Lung (tissue), 12 donors: ENCODE results near the gene RASA3. TPM values are rescaled to one million over a fixed set of nuclear protein-coding genes. Genes with fewer than 3 reads are reported as not detected.
A peak's percentile ranks its signal among the peaks of the same experiment; 100 is the strongest.

Experiments
- ATAC-seq: fragments of 200-7000 bp; cut with Tn5 transposase; one replicate; pipeline ENCODE4 v1.9.1; 2020; ENCODE audit warnings: moderate number of reproducible peaks; ENCODE audit not compliant: insufficient read depth, low FRiP score
- DNase-seq, 3 donors: peaks; one replicate each; pipeline ENCODE4 v3.0.0-alpha.2; 2013 to 2017
- H3K27ac ChIP-seq, 2 donors: one replicate each; pipeline ENCODE4 v1.5.1; 2013; ENCODE audit warnings: mild to moderate bottlenecking in 2 of 2, moderate library complexity in 2 of 2, control low read depth in 1 of 2, inconsistent platforms in 1 of 2, low read depth in 1 of 2, low read length in 1 of 2
- H3K27me3 ChIP-seq, 3 donors: one replicate each; pipeline ENCODE4 v1.5.1; 2013; ENCODE audit warnings: low read length in 2 of 3; ENCODE audit not compliant: control insufficient read depth in 3 of 3, insufficient read depth in 3 of 3
- H3K36me3 ChIP-seq, 4 donors: one replicate each; pipeline ENCODE4 v1.5.1; 2013; ENCODE audit warnings: low read length in 4 of 4, mild to moderate bottlenecking in 1 of 4, moderate library complexity in 1 of 4; ENCODE audit not compliant: control insufficient read depth in 4 of 4, insufficient read depth in 4 of 4
- H3K4me1 ChIP-seq, 5 donors: one replicate each; pipeline ENCODE4 v1.5.1; 2013; ENCODE audit warnings: low read length in 5 of 5, mild to moderate bottlenecking in 2 of 5, moderate library complexity in 1 of 5; ENCODE audit not compliant: control insufficient read depth in 5 of 5, insufficient read depth in 5 of 5
- H3K4me3 ChIP-seq: one replicate; pipeline ENCODE4 v1.5.1; 2013; ENCODE audit warnings: mild to moderate bottlenecking, control low read depth, moderate library complexity
- H3K9ac ChIP-seq, 2 donors: one replicate each; pipeline ENCODE4 v1.5.1; 2013; ENCODE audit warnings: low read length in 2 of 2, control low read depth in 1 of 2; ENCODE audit not compliant: insufficient read depth in 1 of 2
- H3K9me3 ChIP-seq, 4 donors: one replicate each; pipeline ENCODE4 v1.5.1; 2013; ENCODE audit warnings: low read length in 3 of 4, mild to moderate bottlenecking in 1 of 4, moderate library complexity in 1 of 4; ENCODE audit not compliant: control insufficient read depth in 4 of 4, insufficient read depth in 3 of 4
- CTCF ChIP-seq: IDR thresholded peaks from 2 replicates; pipeline ENCODE4 v1.5.1; 2012; ENCODE audit warnings: mild to moderate bottlenecking; ENCODE audit errors: control extremely low read depth, extremely low read depth
- WGBS, 2 donors: extraction: QIAGEN DNeasy Blood & Tissue Kit; methylation state at CpG; one replicate each; pipeline ENCODE4 v1.1.7; 2013; 5-methylcytosine and 5-hydroxymethylcytosine counted together
- polyA plus RNA-seq, 2 donors: library from polyadenylated mRNA; stranded (reverse); fragments of 200-250 nt; gene quantifications; one replicate each; pipeline ENCODE4 v1.2.1, GENCODE V29; 2013
- total RNA-seq, 2 donors: library from RNA; depleted of rRNA in 1 of 2; stranded (reverse); fragments of >200 nt in 1 of 2; gene quantifications; one replicate each; pipeline ENCODE4 v1.2.1, GENCODE V29; 2014 to 2021
- donor health status: control.
- donor health status: control.
- donor health status: Bipolar disorder and iron deficiency.
- donor health status: healthy.
- donor health status: DM: yes; HTN: yes; CAD: no.

RASA3 gene
- total and polyA plus RNA-seq, 4 donors = 7.4 to 22.8 (median 16.2) TPM

- no peak for TF ChIP-seq CTCF
- DNase-seq (no peak), ATAC-seq (no peak)
- H3K9me3 ChIP-seq = no peaks in the 10 kb centered on the region
- H3K4me1 ChIP-seq = peaks cover 0 to 13% (median 5%) of the 10 kb centered on the region in 5 donors
- 90% methylated on average over 36 of the region's 36 CpGs for WGBS, 2 donors
- H3K4me3 ChIP-seq = no peak overlapping the region
- no peak overlapping the region for H3K9ac ChIP-seq
- H3K27me3 ChIP-seq = no peaks in the 10 kb centered on the region
- H3K27ac ChIP-seq = peak overlapping the region in 1 of 2 donors; percentile 37
- peaks cover 0 to 15% (median 4%) of the 10 kb centered on the region in 4 donors for H3K36me3 ChIP-seq
These were observed 159.8 kb downstream of the RASA3 start for GRCh38 chr13:113972451-113973217.

- WGBS, 2 donors = 96 to 98% methylated on average over 36 of the region's 36 CpGs
These were observed 160.8 kb downstream of the RASA3 start for GRCh38 chr13:113971471-113972231.

GRCh38 chr13:113970810-113971470 lies 161.5 kb downstream of the RASA3 start:
- peaks cover 0 to 8% (median 5%) of the 10 kb centered on the region in 5 donors for H3K4me1 ChIP-seq
- no peaks in the 10 kb centered on the region for H3K27me3 ChIP-seq
- DNase-seq = peak in 2 of 3 donors; percentile 31 to 59
- peaks cover 0 to 5% (median under 1%) of the 10 kb centered on the region in 4 donors for H3K9me3 ChIP-seq
- peak; percentile 75 for ATAC-seq
- 70 to 86% methylated on average over 19 of the region's 19 CpGs for WGBS, 2 donors
- TF ChIP-seq CTCF = no peak
- H3K36me3 ChIP-seq = peaks cover 0 to 12% (median 6%) of the 10 kb centered on the region in 4 donors
- peak overlapping the region; percentile 47 to 84 for H3K27ac ChIP-seq
- H3K9ac ChIP-seq = no peak overlapping the region
- H3K4me3 ChIP-seq = no peak overlapping the region

More at GRCh38 chr13:113971471-113972231, 160.8 kb downstream of the RASA3 start:
- no peak for ATAC-seq
- peaks cover 0 to 12% (median 2%) of the 10 kb centered on the region in 4 donors for H3K36me3 ChIP-seq
- no peaks in the 10 kb centered on the region for H3K9me3 ChIP-seq
- no peak for DNase-seq
- H3K4me3 ChIP-seq = no peak overlapping the region
- H3K4me1 ChIP-seq = peaks cover 0 to 8% (median 5%) of the 10 kb centered on the region in 5 donors
- peak overlapping the region in 1 of 2 donors; percentile 84 for H3K27ac ChIP-seq
- H3K9ac ChIP-seq = no peak overlapping the region
- H3K27me3 ChIP-seq = no peaks in the 10 kb centered on the region
- TF ChIP-seq CTCF = no peak
